D341Med (cell line): Measurements from ENCODE around the gene SCAMP5.

Experiments
- DNase-seq: peaks from one replicate; pipeline ENCODE4 v3.0.0; 2012; ENCODE audit warnings: low spot score

The SCAMP5 gene, protein sequence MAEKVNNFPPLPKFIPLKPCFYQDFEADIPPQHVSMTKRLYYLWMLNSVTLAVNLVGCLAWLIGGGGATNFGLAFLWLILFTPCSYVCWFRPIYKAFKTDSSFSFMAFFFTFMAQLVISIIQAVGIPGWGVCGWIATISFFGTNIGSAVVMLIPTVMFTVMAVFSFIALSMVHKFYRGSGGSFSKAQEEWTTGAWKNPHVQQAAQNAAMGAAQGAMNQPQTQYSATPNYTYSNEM

DNA sequence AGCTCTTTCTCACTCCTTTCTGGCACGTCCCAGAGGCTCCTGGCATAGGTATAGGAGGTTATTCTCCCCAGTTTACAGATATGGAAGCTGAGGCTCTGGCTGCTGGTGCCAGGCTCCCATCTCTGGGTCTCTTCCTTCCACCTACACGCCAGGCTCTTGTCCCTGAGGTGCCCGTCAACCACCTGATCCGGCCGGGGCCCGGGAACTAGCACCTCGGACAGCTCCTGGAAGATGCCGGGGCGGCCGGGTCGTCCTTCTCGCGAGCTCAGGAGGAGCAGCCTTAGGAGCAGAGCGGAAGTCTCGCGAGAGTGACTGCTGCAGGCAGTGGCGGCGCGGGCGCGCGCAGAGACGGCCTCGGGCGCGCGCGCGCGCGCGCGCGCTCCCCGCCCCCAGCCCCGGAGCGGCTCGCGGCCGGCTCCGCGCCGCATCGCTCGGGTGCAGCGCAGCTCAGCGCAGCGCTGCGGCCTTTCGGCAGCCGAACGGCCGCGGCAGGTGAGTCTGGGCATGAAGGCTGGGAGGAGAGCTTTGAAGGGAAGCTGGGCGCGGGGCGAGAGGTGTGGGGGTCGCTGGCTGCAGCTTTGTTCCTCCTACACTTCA is at the start of gene SCAMP5:
Gene SCAMP5, plus strand, starts transcription at position 382 of the 597 bp plus-strand sequence. CDS start 16,277 bp downstream, outside the sequence.
- peak; percentile 98 for DNase-seq

DNA sequence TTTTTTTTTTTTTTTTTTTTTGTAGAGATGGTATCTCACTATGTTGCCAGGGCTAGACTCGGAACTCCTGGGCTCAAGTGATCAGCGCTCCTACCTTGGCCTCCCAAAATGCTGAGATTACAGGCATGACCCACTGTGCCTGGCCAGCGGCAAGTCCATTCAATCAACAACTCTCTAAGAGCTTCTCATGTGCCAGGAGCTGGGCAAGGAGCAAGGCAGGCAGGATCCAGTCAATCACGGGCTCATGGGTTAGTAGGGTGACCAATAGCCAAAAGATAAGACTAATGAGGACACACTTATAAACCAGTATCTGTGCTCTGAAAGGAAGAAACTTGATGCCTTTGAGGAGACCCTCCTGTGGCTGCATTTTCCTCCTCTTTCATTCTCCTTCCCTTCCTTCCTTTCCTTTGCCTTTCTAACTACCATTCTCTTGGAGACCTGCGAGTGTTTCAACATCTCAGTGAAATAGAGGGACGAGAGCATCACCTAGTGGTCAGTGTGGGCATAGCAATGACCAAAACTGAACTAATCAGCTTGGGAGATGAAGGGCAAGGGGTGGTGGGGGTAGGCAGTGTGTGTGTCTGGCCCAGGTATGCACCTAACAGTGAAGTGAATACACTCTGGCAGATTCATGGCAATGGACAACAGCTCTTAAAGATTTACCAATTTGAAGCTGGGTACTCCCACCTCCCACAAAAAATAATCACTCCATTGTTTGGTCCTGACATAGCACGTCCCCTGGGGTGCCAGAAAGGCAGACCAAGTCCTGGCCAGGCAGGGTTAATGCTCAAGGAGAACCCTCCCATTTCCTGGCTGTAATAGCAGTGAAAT is 45.1 kb upstream of the SCAMP5 start:
- DNase-seq, result peak; percentile 74

DNA sequence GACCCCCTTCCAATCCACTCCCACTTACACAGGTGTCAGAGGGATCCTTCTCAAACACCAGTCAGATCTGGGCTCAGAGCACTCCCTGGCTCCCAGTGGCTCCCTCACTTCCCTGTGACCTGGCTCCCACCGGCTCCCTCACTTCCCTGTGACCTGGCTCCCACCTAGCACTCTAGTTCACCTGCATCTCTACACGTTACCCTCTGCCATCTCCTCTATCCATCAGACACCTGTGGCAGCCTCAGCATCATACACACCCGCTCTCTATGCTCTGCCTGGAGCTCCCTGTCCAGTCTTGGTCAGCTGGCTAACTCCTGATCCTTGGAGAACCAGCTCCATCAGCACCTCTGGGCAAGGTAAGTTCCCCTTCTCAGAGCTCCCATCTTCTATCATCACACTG is 44.4 kb upstream of the SCAMP5 start:
- DNase-seq, result no peak

DNA sequence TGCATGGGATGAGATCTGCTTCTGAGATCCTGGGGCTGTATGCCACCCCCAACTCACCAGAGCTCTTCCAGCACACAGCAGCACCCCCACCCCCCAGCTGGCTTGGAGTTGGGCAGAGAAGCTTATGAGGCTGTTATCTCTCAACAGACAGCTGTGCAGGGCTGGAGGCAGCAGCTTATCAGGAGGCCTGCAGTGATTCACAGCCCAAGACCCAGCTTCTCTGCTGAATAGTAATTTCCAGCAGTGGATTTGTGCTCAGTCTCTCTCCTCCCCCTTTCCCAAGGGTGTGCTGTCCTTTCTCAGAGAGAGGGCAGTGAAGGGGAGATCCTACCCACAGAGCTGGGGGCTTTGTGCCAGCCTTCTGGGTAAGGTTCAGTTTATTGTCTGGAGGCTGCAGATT is 40.8 kb upstream of the SCAMP5 start:
- DNase-seq, result no peak

DNA sequence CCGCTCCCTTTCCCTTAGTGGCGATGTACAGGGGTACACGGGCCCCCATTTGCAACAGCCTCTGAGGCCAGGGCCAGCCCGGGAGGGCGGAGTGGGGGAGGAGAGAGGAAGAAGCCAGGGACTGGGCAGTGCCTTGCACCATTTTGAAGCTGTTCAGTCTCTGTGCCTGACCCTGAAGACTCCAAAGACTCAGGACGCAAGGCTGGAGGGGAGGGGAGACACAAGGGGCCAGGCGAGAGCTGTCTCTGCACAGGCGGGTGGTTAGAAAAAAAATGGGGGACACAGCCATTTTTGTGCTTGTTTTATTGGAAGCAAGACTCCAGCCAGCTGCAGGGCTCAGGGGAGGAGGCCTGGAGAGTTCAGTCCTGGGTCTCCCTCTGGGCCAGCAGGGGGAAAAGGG is 40.3 kb upstream of the SCAMP5 start:
- no peak for DNase-seq

DNA sequence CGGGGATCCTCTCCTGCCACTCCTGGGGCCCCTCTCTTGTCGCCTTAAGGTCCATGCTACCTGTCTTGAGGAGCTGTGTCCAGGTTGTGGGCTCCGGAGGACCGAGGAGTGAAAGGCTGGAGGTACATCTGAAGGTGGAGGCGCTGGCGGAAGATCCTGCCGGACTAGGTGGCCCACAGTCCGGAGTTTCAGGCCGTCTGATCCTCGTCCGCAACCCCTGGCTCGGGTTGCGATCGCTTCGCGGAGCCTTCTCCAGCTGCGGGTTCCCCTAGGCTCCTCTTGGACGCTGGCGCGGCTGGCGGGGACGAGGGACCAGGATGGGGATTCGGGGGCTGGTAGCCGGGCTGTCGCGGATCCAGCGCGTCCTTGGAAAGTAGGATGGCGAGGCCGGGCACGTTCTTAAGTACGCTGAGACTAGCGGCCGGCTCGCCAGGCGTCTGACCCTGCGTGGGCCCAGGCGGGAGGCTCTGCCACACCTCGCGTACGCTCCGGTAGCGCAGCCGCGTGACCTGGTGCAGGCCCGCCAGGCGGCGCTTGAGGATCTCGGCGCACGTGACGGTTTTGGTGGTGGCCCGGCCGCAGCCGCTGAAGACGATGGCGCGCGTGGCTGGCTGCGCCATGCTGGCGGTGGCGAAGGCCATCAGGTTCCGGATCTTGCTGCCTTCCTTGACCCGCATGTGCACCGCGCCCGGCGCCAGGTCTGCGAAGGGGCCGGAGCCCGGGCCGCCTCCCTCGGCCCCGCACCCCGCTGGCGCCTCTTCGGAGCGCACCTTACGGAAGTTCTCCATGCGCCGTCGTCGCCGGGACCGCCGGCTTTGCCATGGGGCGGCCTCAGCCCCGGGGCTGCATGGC is 39.3 kb upstream of the SCAMP5 start:
- DNase-seq, result no peak

DNA sequence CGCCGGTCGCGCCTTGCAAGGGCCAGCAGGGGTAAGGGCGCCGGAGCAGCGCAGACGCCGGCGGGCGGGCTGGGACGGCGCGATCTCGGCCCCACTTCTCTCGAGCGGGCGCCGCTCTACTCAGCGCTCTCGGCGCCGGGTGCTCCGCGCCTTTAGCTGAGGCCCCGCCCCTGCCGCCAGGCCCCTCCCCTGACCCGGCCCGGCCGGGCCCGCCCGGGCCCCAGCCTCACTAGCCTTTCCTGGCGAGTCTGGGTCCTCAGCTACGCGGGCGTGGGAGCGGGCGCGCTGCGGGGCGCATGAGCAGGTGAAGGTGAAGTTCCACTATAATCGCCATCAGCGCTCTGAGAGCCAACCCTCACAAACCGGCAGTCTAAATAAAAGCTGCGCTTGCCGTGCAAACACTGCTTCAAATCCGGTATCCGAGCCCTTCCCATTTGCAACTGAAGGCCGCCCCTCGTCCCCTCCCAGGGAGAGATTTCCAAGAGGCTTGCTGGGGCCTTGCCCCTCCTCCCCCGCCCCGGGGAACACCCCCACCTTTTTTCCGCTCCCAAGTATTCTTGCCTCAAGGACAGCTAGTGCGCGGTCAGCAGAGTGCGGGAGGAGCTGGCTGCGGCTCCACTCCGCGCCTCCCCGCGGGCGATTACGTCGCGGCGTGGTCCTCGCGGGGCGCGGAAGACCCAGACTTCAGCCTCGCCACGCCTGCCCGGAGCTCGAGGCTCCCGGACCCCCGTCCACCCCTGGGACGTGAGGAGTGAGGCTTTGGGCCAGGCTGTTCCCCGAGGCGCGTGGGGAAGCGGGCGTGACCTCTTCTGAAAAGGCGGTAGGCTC is 38.5 kb upstream of the SCAMP5 start, which contains the start of gene RPP25:
Gene RPP25, minus strand, starts transcription at position 125 of the 828 bp plus-strand sequence. CDS start 189 bp downstream, outside the sequence.
- peak; percentile 79 for DNase-seq

DNA sequence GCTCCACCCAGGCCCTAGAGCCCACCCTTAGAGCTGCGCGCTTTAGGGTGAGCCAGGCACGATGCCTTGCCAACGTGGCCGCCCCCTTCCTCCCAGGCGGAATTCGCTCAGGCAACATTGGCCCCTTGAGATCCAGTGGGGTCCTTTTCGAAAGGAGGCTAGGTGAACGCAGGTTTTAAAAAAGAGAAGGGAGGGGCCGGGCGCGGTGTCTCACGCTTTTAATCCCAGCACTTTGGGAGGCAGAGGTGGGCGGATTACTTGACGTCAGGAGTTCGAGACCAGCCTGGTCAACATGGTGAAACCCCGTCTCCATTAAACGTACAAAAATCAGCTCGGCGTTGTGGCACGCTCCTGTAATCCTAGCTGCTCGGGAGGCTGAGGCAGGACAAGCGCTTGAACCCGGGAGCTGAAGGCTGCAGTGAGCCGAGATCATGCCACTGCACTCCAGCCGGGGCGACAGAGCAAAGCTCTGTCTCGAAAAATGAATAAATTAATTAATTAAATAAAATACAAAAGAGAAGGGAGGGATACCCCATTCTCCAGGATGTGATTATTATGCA is 37.8 kb upstream of the SCAMP5 start:
- DNase-seq, result no peak

DNA sequence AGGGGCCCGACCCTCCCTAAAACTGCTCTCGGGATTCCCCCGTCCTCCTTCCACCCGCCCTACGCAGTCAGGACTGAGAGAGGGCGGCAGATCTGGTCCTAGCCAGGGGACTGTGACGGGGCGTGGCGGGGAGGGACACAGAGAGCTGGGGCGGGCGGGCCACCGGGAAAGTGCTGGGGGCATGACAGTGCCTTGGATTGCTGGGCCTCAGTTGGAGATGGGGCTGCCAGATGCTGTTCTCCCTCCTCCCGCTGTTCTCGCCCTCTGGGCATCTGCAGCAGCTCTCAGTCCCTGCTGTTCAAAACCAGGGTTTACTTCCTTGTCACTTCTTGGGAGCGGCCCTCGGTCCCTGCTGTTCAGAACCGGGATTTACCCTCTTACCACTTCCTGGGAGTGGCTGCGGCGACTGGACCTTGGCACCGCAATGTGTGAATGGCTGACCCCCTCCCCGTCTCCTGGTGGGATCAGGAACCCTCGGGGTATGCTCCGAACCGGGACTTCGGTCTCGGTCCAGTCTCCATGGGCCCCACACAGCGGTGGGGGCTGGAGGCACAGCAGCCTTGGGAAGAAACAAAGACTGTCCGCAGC is 36.9 kb upstream of the SCAMP5 start:
- DNase-seq, result peak; percentile 64

DNA sequence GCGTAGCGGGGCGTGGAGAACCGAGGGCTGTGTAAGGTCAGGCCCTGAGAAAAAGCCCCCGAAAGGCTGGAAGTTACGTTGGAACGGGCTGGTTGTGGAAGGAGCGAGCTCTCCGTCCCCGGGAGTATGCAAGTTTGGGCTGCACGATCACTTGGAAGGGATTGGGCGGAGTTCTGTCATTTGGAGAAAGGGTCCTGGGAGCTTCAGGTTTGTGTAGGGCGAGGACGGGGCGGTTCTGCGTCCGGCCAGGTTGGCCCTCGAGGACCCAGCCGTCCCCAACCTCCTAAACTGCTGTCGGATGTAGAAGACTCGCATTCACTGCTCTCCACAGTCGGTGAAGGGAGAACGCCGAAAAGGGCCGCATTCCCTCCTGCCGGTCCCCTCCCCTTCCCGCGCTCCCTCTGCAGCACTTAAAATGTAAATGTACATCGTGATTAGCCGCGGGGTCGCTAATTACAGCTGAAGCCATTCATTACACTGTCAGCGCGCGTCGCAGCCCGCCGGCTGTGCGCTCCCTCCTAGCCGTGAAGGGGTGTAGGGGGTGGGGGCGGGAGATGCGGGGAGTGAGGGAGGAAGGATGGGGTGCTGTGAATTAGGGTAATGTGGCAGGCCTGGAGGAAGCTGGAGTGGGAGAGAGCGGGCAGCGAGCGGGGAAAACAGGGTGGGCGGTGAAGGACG is 36.3 kb upstream of the SCAMP5 start:
- DNase-seq, result no peak

DNA sequence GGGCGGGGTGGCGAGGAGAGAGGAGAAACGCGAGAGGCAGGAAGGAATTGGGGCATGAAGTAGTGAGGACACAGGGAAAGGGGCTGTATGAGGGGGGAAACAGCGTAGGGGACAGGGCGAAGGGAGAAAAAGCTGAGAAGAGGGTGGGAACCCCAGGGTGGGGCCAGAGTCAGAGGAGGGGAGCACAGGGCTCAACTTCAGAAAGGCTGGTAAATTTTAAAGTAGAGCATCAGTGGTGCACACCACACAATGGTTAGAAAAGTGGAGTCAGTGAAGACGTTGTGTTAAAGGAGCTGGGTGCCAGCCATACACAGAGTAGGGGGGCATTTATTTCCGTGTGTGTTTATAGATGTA is 35.8 kb upstream of the SCAMP5 start:
- no peak for DNase-seq

DNA sequence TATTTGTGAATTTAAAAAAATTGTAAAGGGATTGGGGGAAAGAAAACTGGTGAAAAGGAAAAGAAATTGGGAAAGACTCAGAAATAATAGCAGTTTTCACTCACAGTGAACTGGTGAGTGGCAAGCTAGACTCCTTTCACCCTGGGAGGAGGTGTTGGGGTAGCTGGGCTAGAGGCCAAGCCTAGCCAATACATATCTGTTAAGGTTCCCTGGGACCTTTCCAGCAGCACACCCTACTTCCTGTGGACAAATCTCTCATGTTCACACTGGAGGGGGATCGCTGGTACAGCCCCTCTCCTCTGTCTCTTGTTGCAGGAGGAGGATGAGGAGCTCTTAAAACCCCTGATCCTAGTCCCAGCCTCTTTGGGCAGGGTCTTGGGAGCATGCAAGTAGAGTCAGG is 35.1 kb upstream of the SCAMP5 start:
- no peak for DNase-seq

DNA sequence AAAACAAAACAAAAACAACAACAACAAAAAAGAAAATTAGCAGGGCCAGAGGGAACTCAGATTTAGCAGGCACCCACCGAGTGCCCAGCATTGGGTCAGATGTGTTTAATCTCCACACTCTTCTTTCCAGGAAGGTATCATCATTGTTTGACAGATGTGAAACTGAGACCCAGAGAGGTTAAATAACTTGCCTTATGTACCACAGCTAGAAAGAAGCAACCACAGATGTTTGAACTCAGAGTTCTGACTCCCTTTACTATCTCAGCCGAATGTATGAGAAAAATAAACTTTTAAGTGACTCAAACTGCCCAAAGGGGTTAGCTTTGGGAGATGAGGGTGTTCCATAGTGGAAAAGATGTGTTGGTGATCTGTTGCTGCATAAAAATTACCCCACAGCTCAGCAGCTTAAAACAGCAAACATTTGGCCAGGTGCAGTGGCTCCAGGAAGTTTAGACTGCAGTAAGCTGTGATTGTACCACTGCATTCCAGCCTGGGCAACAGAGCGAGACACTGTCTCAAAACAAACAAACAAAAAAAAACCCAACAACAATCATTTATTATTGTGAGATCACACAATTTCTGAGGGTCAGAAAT is 34.3 kb upstream of the SCAMP5 start:
- no peak for DNase-seq

DNA sequence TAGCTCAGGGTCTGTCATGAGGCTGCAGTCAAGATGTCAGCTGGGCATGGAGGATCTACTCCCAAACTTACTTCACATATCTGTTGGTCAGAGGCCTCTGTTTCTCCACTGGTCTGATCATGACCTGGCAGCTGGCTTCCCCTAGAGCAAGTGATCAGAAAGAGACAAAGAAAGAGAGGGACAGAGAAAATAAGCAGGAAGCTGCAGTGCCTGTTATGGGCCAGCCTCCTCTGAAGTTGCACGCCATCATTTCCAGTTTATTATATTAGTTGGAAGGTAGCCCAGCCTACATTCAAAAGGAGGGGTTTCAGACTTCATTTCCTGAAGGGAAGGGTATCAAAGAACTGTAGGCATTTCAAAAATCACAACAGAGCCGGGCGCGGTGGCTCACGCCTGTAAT is 33.7 kb upstream of the SCAMP5 start:
- DNase-seq, result no peak

DNA sequence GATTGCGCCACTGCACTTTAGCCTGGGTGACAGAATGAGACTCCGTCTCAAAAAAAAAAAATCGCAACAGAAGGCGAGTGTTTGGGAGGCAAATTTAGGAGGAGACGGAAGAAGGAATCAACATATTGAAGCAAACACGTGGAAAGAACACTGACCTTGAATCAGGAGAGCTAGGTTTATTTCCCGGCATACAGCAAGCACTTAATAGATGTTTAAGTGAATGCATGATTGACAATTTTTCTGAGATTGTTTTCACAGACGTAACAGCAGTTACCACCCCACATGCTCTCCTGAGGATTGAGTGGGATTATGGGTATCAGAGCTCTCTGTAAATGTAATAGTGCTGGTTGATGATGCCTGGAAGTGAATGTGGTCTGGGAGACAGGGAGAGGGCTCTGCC is 33.1 kb upstream of the SCAMP5 start:
- no peak for DNase-seq

DNA sequence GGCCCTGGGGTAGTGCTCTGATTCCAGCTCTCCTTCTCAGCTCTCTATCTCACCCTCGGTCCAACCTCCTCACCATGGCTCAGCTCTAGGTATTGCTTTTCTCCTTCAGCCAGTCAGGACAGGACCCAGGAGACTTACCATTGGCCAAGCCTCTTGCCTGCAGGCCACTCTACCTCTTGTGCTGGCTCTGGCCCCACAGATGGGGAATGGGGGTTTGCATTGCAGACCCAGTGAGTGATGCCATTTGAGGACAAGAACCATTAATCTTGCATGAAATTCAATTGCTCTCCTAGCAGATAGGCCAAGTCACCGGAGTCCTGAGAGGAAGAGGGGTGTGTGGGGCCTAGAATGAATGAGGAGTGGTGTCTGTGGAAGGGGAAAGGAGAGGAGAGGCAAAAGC is 32.7 kb upstream of the SCAMP5 start:
- DNase-seq, result no peak

DNA sequence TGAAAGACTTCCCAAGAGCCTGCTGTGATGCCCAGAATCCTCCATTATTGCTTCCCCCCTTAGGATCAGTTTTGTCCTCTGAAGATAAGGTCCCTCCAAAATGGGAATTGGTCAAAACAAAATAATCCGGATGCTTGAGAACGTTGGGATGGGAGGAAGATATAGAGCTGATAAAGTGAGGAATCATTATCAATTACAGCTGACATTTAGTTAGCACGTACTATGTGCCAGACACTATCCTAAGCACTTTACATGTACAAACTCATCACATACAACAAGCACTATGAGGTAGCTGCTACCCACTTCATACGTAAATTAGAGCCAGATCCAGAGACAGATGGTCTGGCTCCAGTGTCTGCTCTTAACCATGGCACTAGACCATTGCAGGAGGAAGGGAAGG is 32.1 kb upstream of the SCAMP5 start:
- no peak for DNase-seq

DNA sequence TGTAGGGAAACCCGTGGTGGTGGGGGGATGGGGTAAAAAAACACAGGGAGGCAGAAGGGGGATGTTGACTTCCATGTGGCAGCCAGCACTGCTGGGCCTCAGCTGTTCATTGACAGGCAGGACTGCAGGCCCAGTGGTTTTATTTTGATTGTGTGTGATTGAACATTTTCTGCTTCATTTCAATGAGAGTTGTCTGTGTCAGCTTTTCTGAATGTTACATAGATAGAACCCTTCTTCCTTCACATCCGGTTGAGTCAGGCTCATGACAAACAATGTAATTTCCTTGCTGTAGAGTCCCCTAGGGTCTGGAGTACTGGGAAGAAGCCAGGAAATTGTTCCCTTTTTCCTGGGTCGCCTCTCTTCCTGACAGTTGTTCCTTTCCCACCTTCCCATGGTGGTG is 30.6 kb upstream of the SCAMP5 start:
- DNase-seq, result no peak

DNA sequence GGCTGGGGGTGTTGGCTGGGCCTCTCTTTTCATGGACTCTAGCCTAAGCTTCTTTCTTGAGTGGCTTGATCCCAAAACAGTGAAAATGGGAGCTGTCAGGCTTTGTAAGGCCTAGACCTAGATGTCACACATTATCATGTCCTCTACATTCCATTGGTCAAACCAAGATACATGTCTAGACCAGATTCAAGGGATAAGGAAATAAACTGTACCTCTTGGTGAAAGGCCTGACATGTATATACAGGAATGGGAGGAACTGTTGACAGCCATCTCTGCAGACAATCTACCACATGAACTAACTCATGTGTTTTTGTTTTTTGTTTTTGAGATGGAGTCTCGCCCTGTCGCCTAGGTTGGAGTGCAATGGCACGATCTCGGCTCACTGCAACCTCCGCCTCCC is 27.7 kb upstream of the SCAMP5 start:
- DNase-seq, result no peak

DNA sequence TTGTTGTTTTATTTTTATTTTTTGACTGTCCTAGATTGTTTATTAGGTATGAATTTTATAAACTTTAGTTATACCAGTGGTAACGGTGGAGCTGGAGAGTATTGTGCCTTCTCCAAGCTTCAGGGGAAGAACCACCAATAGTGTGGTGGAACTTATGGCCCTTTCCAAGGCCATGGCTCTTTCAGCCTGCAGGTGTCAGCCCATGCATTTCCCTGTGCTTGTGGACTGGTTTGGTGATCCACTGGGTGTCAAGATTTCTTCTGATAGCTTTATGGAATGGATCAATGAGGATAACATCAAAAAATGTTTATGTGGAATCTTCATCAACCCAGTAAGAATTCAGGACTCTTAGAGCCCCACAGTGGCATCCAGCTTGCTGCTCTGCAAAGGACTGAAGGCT is 19.2 kb upstream of the SCAMP5 start:
- no peak for DNase-seq
